HG03521 (cell line): ENCODE data around the gene ACTA2.

Experiments
- ATAC-seq: cut with Tn5 transposase; IDR thresholded peaks from one replicate; pipeline ENCODE4 v1.9.1; 2021; ENCODE audit warnings: mild to moderate bottlenecking, moderate library complexity; ENCODE audit not compliant: unreplicated experiment

The ACTA2 gene

DNA sequence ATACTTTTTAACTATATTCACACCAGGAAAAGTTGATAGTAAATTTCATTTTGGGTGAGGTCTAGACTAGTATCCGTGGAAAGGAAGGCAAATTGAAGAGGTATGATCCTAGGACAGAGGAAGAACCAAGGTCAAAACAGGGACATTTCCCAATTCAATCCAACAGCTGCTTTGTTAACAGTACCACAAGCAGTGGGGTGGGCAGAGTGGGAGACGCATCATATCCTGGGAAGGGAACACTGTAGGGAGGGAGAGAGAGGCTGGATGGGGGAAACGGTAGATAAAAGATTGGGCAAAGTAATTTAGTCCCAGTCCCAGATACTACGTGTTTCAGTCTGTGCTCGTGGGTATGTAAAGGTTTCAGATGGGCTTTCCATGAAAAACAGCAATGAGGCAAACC, 28.9 kb upstream of the ACTA2 start:
- ATAC-seq, result no peak

DNA sequence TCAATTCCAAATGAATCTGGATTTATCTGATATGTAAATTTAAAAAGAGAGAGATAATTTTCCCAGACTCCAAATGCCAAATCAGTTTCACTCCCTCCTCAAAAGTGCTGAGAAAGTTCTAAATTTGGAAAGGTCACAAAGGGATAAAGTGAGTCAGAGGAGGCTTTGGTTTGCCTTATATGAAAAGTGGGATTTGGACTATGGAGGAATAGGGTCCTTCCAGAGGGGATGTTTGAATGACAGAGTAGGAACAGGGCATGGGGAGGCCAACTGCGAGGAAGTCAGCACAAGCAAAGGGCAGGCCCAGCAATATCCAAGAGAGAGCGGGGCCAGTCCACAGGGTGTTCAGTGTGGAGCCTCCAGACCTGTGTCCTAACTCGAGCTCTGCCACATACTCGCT, 28.2 kb upstream of the ACTA2 start:
- no peak for ATAC-seq

DNA sequence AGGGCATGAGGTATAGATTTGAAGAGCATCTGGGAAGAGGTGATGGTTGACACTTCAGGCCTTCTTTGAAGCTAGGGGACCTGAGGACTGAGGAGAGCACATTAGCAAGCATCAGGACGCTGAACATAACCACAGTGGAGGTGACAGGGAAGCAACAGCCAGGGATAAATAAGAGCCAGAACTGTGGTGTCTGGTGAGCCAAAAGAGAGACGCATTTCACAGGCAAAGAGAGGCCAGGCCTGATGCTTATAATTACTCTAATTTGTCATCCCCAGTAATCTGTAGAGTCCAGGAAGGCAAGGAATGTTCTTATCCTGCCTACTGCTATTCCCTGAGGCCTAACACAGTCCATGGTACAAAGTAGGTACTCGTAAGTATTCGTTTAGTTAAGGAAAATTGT, 27.7 kb upstream of the ACTA2 start:
- ATAC-seq, result no peak

DNA sequence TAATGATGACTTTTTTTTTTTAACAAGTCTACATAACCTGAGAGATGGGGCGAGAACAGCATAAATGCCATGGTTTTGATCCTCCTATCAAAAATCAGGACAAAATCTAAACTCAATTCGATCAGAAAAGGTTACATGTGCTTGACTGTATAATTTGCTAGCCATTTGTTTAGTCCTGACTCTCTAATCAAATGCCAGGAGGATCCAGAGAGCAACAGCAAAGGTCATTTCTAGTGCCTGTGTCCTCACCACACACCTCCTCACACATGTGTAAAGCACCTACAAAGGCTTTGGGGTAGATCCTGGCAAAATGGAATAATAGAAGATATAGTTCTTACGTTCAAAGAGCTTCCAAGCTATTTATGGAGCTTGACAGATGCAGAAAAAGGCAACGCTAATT, 27.0 kb upstream of the ACTA2 start:
- no peak for ATAC-seq

DNA sequence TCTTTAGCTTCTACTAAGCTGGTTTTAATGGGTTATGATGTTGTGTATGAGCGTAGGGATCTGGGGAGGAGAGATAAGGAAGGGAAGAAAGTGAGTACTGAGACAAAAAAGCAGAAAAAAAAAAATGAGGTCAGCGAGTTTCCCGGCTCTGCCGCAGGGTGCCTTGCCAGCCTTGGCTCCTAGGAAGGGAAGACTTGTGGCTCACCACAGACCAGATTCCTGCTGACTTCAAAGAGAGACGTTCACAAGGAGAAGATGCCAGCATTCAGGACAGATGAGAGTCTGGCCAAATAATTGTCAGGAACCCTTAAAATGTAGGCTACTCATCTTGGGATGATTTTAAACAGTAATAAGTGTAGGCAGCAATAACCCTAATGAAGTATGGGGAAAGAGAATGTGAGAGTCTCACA, 26.6 kb upstream of the ACTA2 start:
- no peak for ATAC-seq

DNA sequence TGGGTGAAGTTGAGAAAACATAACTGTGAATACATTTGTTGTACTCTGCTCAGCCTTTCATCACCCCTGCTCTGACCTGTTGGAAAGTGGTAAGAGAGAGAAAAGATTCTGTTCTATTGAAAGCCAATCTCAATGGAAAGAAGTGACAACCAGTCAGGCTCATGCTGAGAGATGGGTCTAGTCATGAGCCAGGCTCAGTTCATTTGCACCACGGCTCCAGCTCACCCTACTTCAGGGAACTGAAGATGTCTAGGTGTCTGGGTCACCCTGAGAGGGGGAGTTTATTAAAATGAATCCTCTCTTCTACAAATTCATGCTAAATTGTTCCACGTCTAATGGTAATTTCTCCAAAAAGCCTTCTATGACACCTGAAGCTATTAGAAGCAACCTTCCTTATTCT, 25.9 kb upstream of the ACTA2 start:
- no peak for ATAC-seq

DNA sequence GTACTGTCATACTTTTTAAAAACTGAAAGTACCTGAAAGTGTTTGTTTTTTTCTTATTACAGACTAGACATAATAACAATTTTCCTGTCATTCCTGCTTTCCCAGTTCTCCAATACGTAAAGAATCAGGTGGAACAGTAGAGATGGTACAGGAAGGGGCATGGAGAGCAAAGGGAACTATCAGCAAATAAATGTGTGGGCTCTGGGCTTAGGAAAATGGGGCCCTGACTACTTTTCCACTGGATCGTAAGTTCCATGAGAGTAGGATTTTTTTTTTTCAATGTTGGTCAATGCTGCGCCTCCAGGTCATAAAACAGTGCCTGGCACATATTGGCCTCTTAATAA, 22.8 kb upstream of the ACTA2 start:
- no peak for ATAC-seq

DNA sequence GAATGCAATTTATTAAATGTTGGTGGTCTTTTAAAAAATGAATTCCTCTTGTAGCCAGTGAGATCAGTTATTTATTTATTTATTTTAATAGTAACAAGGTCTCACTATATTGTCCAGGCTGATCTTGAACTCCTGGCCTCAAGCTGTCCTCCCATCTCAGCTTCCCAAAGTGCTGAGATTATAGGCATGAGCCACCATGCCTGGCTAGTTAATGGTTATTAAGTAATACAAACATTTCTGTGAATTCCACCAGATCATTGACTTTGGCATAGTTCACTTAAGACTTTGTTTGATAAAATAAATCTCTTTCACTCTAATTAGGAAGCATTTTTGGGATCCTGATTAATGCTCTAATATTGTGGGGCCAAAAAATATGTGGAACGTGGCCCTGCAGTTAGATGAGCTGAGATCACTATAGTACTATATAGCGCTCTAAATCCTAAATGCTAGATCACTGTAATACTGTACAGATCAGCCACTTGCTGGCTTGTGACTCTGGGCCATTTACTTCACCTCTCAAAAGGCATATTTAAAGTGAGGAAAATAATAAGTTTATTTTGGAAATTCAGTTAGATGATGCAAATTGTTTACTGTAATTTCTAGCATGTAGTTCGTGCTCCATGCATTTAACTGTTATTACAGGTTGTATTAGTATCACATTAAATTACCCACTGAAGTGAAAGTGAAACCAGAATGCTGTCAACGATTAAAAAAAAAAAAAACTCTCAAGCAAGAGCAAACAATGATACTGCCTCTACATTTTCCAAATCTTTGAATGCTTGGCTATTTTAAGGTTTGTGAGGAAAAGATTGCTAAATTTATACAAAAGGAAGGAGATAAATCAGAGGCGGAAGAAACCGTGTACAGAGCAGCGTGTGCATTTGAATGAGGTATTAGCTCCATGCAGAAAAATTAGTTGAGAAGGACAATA, 22.1 kb upstream of the ACTA2 start:
- no peak for ATAC-seq

DNA sequence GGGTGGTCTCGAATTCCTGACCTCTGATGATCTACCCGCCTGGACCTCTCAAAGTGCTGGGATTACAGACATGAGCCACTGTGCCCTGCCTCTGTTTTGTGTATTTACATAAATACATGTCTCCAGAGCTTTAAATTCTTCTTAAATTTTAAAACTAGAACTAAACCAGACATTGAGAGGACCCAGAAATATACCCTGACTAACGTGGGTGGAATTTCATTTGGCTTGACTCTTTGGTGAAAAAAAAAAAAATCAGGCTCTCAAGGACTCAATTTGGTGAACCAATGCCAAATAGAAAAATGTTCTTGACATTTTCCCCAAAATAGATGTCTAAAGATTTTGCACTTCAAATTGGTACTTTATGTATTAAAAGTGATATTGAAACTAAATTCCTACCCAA, 21.4 kb upstream of the ACTA2 start:
- no peak for ATAC-seq

DNA sequence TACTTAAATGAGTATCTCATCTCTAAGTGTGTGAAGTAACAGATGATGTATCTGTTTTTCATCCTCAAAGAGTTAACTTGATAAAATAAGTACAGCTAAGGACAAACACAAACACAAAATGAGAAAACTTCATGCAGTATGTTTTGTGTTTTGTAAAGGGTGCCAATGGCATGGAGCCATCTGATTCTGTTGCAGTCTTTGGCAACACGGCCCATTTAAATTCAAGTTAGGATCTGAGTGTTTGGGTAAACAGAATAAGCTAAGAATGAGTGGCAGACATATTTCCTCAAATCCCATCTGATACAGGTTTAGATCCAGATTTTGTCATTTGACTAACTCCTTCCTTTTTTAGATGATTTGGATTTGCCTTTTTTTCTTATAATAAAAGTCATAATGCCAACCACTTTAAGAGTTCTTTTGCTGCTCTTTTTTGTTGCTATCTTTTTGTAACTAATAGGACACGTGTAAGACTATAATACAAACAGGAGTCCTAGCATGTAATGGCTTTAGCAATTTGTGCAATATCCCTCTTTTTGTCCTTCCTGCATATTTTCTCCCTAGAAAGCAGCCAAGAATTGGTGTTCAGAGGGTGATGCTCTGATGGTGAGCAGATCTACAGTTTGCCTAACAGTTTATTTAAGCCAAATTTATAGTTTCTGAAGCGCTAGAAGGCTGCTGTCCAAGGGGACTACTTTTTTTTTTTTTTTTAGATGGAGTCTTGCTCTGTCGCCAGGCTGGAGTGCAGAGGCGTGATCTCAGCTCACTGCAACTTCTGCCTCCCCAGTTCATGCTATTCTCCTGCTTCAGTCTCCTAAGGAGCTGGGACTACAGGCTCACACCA, 18.9 kb upstream of the ACTA2 start:
- no peak for ATAC-seq

DNA sequence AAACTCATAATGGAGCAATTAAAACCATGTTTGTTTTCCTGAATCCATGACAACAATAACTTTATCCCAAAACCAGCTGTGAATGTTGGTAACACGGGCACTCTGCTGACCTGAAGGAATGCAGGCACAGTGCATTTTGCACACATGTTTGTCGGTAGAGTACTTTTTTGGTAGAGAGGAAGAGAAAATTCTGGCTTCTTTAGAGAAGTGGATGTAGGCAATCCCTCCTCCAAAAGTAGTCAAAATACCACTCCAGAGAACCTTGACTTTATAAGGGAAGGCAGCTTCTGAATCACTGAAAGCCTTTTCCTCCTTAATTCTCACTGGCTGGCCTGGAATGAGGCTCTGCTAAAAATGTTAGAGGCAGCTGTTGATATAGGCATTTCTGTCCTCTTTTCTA, 15.8 kb upstream of the ACTA2 start:
- no peak for ATAC-seq

DNA sequence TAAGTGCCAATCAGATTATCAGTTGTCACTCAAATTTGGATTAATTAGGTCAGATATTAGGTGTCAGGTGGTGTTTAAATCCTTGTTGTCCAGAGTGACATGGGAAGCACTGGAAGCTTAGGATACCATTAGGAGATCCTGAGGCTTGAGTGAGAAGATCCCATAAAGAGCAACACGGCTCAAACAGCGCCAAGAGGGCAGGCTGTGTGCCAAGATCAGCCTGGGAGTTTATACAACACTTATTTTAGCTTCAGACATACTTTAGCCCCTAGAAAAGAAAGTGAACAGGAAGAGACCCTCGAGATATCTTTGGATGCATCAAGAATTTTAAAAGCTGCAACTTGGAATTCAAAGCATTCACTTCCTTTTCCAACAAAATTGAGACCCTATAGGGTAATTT, 14.2 kb upstream of the ACTA2 start:
- no peak for ATAC-seq

DNA sequence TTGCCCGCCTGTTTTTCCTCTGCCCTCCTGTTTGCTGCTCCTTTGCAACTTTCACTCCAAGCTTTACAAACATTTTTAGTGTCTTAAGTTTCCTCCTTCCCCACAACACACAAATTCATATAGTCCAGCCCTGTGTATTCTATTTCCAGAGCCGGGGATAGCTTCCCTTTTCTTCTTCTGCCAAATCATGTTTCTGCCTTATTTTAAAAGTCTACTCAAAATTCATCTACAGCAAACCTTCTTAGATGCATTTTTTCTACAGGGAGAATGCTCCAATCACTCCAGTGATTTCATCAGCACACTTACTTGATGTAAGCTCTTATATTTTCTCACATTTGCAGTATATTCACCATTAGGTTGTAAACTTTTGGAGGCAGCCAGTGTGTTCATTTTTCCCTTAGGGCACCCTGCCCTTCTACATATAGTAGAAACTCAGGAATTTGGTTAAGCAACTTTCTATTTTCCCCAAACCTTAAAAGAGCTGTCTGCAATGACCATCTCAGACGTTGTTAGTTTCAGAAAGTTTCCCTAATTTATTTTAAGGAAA, 12.4 kb upstream of the ACTA2 start:
- ATAC-seq, result no peak

DNA sequence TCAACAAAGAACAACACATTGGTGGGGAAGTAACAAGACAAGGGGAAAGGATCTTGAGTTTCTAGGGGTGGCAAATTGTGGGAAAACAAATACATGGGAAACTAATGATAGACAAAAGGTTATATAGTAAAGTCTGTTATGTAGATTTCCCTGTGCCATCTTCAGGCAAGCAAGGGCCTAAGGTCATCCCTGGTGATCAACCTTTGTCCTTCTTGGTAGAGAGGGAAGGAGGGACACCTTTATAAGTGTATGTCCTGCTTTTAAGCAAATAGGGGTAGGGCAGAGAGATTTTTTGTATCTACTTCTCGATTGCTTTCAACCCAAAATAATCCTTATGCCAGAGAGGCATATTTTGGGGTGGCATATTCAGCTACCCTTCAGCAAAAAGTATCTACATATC, 11.8 kb upstream of the ACTA2 start:
- no peak for ATAC-seq

DNA sequence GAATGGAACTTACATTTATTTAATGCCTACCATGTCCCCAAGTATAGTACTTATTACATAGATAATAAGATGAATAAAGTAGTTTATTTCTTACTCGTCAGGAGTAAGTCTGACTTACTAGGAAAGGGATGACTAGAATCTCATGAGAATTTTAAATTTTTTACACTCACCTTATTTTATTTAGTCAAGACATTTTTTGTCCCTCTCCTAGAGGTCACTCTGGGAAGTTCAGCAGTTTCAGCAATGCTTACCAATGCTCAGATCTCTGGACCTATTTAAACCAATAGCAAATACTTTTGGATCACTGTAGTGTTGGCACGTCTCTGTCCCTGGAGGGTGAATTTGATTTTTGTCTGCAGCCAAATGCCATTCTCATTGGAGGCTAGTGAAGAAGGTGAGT, 10.7 kb upstream of the ACTA2 start:
- no peak for ATAC-seq

DNA sequence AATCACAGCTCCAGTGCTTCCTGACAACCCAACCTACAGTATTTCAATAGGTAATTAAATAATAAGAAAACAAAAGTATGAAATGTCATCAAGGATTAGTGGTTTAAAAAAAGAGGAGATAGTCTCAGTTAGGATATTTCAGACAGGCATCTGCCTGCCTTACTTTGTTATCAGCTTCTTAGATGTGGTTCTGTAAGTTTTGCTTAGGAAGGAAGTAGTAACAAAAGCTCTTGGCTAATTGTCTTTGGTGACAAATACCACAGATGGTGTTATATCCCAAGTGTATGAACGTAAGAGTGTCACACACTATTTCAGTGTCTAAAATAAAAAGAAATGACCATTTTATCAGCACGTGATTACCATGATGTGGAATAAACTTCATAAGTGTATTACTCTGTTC, 9.8 kb upstream of the ACTA2 start:
- ATAC-seq, result no peak

DNA sequence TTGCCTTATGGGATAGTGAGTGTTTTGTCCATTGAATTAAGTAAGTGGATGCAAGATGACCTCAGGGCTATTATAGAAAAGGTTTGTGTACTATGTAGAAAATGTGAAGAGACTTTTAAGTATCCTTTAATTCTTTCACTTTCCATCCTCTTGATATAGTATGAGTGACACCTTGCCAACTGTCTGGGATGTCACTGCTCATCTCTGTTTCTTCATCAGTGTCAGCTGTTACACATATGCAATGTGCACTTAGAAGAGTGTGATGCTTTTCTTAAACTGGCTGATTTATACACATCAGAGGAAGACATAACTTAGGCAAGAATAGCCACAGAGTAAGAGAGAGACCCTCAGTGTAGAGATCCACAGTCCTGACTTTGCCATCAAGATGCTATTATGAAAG, 8.7 kb upstream of the ACTA2 start:
- ATAC-seq, result no peak

DNA sequence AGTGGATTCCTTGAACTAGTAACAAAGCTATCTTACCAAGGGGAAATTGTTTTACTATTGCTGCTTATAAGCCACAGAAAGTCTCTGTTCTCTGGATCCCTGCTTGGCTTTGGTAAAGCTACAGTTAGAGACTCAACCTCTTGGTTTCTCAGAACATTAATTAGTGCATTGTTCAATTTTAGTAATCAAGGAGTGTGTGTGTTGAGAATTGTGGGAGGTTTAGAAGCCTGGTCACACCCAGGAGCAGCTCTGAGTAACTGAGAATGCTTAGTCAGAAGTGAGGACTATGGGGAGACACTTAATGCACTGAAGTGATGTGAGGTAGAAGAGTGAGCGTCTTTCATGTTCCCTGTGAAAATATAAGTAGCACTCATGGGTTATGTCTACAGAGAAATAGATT, 8.2 kb upstream of the ACTA2 start:
- no peak for ATAC-seq

DNA sequence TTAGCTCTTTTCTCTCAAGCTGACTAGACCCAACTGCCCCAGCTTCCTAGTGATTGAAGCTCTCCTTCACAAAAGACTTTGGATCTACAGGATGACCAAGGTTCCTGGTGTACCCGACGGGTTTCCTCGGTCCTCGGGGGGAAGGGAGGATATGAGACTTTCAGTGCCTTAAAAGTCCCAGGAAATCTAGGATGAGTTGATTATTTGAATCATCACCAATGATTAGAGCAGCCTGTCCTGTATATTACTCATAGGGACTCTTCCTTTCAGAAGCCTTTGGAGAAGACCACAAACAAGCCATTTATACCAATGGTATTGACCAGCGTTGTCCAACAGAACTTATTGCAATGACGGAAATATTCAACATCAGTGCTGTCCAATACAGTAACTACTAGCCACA, 6.1 kb upstream of the ACTA2 start:
- ATAC-seq, result no peak

DNA sequence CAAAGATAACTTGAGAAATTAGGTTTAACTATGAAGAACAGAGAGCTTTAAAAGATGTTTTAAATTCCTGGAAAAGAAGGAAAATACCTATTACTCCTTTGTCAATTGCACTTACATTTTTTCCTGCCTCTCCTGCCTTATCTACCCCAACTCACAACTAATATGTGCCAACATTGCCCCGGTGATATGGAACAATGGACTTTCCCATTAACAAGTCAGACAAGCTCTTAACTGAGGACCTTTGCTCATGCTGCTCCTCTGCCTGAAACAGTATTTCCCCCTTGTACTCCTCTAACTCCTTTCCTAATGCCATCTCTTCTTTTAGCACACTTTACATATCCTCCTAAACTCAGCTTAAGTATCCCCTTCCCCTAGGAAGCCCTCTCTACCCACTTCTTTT, 4.8 kb upstream of the ACTA2 start:
- ATAC-seq, result no peak

DNA sequence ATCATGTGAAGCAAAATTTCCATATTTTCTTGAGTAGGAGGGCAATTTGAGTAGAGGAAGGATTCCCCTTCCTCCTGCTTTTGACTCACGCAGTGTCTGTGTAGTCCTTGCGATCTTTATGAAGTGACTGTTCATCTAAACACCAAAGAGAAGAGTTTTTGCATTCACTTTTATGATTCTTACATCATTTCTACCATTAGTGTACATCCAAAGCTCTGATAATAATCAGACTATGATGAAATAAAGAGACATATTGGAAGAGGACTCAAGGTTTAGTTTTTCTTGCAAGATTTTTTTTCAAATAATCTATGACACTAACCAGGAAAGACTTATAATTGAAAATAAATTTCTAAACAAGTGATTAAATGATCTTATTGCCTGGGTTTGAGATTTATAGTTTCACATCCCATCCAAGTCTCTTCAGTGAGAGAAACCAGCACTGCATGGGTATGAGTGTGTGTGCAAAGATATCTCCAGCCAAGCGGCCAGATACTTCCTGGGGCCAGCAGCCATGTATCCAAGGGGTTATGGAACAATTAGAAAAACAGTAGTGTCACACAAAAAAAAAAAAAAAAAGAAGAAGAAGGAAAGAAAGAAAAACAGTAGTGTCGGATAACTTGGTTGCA, 2.0 kb upstream of the ACTA2 start:
- ATAC-seq, result no peak

DNA sequence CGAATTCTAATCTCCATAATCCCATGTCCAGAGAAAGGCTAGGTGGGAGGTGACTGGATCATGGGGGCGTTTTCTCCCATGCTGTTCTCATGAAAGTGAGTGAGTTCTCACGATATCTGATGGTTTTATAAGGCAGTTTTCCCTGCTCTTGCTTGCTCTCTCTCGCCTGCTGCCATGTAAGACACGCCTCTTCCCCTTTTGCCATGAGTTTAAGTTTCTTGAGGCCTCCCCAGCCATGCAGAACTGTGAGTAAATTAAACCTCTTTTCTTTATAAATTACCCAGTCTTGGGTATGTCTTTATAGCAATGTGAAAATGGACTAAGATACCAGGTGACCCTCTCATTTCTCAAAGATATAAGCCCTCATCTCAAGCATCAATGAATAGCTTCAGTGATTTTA, 1.1 kb upstream of the ACTA2 start:
- no peak for ATAC-seq
